Measurements from ENCODE around the gene LGALS7. TPM values are rescaled to one million over a fixed set of nuclear protein-coding genes. Genes with fewer than 3 reads are reported as not detected.
"Not testable (repeated sequence)": the region's sequence is repeated elsewhere in the genome, so short reads cannot be mapped to it uniquely, and the experiment has no call there.

The LGALS7 gene
- total RNA-seq, 2 donors from 2014 or later = not detected

DNA sequence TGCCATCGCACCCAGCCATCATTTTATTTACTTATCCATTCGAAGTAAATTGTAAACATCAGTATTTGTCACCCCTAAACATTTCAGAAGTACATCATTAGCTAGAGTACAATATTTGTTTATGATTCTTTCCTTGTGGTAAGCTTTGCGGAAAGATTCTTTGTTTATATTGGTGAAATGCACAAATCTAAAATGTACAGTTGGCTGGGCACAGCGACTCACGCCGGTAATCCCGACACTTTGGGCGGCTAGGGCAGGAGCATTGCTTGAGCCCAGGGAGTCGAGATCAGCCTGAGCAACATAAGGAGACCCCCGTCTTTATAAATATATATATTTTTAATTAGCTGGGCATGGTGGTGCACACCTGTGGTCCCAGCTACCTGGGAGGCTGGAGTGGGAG is 25.8 kb upstream of the LGALS7 start:
- no peaks in the 10 kb centered on the region for H3K9me3 ChIP-seq
- H3K4me3 ChIP-seq = no peak overlapping the region

DNA sequence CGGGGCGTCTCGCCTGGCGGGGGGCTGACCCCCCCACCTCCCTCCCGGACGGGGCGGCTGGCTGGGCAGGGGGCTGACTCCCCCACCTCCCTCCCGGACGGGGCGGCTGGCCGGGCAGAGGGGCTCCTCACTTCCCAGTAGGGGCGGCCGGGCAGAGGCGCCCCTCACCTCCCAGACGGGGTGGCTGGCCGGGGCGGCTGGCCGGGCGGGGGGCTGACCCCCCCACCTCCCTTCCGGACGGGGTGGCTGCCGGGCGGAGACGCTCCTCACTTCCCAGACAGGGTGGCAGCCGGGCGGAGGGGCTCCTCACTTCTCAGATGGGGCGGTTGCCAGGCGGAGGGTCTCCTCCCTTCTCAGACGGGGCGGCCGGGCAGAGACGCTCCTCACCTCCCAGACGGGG is 24.5 kb upstream of the LGALS7 start:
- DNase-seq; ATAC-seq; H3K4me1 ChIP-seq; H3K9me3 ChIP-seq; intact Hi-C loops (cut with DNase I); H3K36me3 ChIP-seq (replicated peaks in 1 of 2; ENCODE audit: insufficient read depth in 1 of 2, low read depth in 2 of 2); H3K4me3 ChIP-seq; H3K27ac ChIP-seq; H3K27me3 ChIP-seq: not testable (repeated sequence)
- WGBS, 2 donors = no CpG with 5 or more reads among the region's 33 CpGs

More for the DNA sequence above, 25.8 kb upstream of the LGALS7 start:
- H3K27ac ChIP-seq = no peak overlapping the region
- ATAC-seq (no peak), DNase-seq (no peak)
- H3K27me3 ChIP-seq = no peaks in the 10 kb centered on the region
- WGBS, 2 donors = 79 to 85% methylated on average over 10 of the region's 10 CpGs
- TF ChIP-seq POLR2A (IDR thresholded peaks at IDR 0.05) = no peak
- TF ChIP-seq, protein P1, sequence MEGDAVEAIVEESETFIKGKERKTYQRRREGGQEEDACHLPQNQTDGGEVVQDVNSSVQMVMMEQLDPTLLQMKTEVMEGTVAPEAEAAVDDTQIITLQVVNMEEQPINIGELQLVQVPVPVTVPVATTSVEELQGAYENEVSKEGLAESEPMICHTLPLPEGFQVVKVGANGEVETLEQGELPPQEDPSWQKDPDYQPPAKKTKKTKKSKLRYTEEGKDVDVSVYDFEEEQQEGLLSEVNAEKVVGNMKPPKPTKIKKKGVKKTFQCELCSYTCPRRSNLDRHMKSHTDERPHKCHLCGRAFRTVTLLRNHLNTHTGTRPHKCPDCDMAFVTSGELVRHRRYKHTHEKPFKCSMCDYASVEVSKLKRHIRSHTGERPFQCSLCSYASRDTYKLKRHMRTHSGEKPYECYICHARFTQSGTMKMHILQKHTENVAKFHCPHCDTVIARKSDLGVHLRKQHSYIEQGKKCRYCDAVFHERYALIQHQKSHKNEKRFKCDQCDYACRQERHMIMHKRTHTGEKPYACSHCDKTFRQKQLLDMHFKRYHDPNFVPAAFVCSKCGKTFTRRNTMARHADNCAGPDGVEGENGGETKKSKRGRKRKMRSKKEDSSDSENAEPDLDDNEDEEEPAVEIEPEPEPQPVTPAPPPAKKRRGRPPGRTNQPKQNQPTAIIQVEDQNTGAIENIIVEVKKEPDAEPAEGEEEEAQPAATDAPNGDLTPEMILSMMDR (IDR thresholded peaks at IDR 0.05) = no peak
- no peaks in the 10 kb centered on the region for H3K36me3 ChIP-seq (replicated peaks in 1 of 2; ENCODE audit: insufficient read depth in 1 of 2, low read depth in 2 of 2)
- intact Hi-C loops (cut with DNase I) = no loop called here
- H3K4me1 ChIP-seq = no peaks in the 10 kb centered on the region

DNA sequence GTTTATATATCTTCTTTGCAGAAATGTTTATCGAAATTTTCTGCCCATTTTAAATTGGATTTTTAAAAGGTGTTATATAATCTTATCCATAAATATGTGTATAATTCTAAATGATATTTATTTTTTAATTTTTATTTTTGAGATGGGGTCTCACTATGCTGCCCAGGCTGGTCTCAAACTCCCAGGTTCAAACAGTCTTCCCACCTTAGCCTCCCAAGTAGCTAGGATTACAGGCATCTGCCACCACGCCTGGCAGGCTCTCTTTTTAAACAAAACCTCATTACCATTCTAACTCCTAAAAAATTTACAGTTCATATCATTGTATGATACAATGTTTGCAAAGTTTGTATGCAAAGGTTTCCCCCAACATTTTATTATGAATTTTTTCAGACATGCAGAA is 22.8 kb upstream of the LGALS7 start:
- Histone ChIP-seq H3K36me3 (replicated peaks in 1 of 2; ENCODE audit: insufficient read depth in 1 of 2, low read depth in 2 of 2) (no peaks in the 10 kb centered on the region), H3K4me3 (no peak overlapping the region), H3K4me1 (no peaks in the 10 kb centered on the region), H3K27ac (no peak overlapping the region), H3K27me3 (no peaks in the 10 kb centered on the region), H3K9me3 (no peaks in the 10 kb centered on the region)
- no peak for TF ChIP-seq POLR2A (IDR thresholded peaks at IDR 0.05)
- TF ChIP-seq, protein P1 (IDR thresholded peaks at IDR 0.05) = no peak
- DNase-seq (no peak), ATAC-seq (no peak)
- intact Hi-C loops (cut with DNase I) = no loop called here
- WGBS, 2 donors = 36 to 39% methylated on average over 2 of the region's 2 CpGs

DNA sequence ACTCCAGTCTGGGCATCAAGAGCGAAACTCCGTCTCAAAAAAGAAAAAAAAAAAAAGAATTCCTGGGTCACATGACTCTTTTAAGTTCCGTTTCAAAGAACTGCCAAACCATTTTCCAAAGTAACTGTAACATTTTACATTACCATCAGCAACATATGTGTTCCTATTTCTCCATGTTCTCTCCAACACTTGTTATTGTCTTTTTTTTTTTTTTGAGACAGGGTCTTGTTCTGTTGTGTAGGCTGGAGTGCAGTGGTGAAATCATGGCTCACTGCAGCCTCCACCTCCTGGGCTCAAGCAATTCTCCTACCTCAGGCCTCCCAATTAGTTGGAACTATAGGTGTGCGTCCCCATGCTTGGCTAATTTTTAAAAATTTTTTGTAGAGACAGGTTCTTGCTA is 22.2 kb upstream of the LGALS7 start:
- no peak for ATAC-seq
- Histone ChIP-seq H3K27ac (no peak overlapping the region), H3K4me1 (no peaks in the 10 kb centered on the region), H3K27me3 (no peaks in the 10 kb centered on the region), H3K36me3 (replicated peaks in 1 of 2; ENCODE audit: insufficient read depth in 1 of 2, low read depth in 2 of 2) (no peaks in the 10 kb centered on the region), H3K4me3 (no peak overlapping the region), H3K9me3 (no peaks in the 10 kb centered on the region)
- WGBS, 2 donors = 87 to 88% methylated on average over 4 of the region's 4 CpGs
- no peak for DNase-seq
- TF ChIP-seq, protein P1 (IDR thresholded peaks at IDR 0.05) = no peak
- no peak for TF ChIP-seq POLR2A (IDR thresholded peaks at IDR 0.05)
- intact Hi-C loops (cut with DNase I) = no loop called here

DNA sequence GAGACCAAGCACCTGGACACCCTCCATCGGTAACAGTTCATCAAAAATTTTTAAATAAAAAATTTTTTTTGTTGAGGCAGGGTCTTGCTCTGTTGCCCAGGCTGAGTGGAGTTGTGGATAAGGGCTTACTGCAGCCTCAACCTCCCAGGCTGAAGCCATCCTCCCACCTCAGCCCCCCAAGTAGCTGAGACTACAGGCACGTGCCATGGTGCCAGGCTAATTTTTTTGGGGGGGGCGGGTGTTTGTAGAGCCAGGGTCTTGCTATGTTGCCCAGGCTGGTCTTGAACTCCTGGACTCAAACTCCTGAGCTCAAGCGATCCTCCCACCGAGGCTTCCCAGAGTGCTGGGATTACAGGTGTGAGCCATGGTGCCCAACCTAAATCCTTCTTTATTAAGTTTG is 20.4 kb upstream of the LGALS7 start:
- no peak overlapping the region for H3K27ac ChIP-seq

More for the DNA sequence above, 20.4 kb upstream of the LGALS7 start:
- WGBS, 2 donors = 87 to 92% methylated on average over 5 of the region's 5 CpGs
- Histone ChIP-seq H3K36me3 (replicated peaks in 1 of 2; ENCODE audit: insufficient read depth in 1 of 2, low read depth in 2 of 2) (no peaks in the 10 kb centered on the region), H3K4me1 (no peaks in the 10 kb centered on the region), H3K27me3 (no peaks in the 10 kb centered on the region), H3K4me3 (no peak overlapping the region), H3K9me3 (no peaks in the 10 kb centered on the region)
- no peak for TF ChIP-seq POLR2A (IDR thresholded peaks at IDR 0.05)
- TF ChIP-seq, protein P1 (IDR thresholded peaks at IDR 0.05) = no peak
- DNase-seq (no peak), ATAC-seq (no peak)
- intact Hi-C loops (cut with DNase I) = no loop called here
